ENCODE measurements around the gene INHBB. TPM values are rescaled to one million over a fixed set of nuclear protein-coding genes. Genes with fewer than 3 reads are reported as not detected.

The INHBB gene
- total RNA-seq, 1 experiment from 2014 or later, result 223 TPM

DNA sequence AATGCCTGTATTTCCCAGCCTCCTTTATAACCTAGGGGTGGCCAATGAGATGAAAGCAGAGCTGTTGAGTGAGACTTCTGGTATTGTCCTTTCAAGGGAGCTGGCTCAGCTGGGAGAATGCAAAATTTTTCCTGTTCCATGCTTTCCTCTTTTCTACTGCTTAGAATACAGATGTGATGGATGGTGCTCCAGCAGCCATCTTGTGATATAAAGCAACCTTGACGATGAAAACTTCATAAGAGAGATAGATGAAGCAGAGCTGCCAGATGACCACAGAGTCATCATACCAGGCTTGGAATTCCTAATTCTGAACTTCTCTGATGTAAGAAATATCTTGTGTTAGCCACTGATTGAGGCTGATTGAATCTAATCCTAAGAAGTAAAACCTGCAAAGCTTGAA, 11.9 kb upstream of the INHBB start:
- Histone ChIP-seq H3K79me2 (ENCODE audit: low read length) (no peaks in the 10 kb centered on the region), H3K4me2 (ENCODE audit: low read length) (no peak overlapping the region), H3K27ac (ENCODE audit: low read length) (no peak overlapping the region), H2AFZ (ENCODE audit: low read length) (no peak overlapping the region), H3K27me3 (ENCODE audit: low read length) (no peaks in the 10 kb centered on the region), H3K4me3 (ENCODE audit: low read length) (no peak overlapping the region), H3K9me3 (ENCODE audit: low read length) (no peaks in the 10 kb centered on the region), H3K36me3 (ENCODE audit: low read depth, low read length) (no peaks in the 10 kb centered on the region), H3F3A (ENCODE audit: low read length, unreplicated experiment) (no peaks in the 10 kb centered on the region), H3K9me2 (replicated peaks; ENCODE audit: low read length) (no peaks in the 10 kb centered on the region), H4K20me1 (ENCODE audit: low read length) (no peaks in the 10 kb centered on the region), H3K4me1 (ENCODE audit: insufficient read depth, low read length) (no peaks in the 10 kb centered on the region), H3K9ac (ENCODE audit: low read length) (no peak overlapping the region)
- no peak for ATAC-seq
- ChIA-PET POLR2A (ENCODE audit: unreplicated experiment) (no interaction called here), CTCF (no interaction called here)
- intact Hi-C loops (cut with micrococcal nuclease), result no loop called here
- no peak for DNase-seq
- BruUV-seq (replicated peaks), result no TSS peak
- TF ChIP-seq EZH2 (IDR thresholded peaks at IDR 0.05; ENCODE audit: low read length, unreplicated experiment) (no peak), EZH2phosphoT487 (IDR thresholded peaks at IDR 0.05; ENCODE audit: borderline replicate concordance, low read length) (no peak)
- TF ChIP-seq, protein P1, sequence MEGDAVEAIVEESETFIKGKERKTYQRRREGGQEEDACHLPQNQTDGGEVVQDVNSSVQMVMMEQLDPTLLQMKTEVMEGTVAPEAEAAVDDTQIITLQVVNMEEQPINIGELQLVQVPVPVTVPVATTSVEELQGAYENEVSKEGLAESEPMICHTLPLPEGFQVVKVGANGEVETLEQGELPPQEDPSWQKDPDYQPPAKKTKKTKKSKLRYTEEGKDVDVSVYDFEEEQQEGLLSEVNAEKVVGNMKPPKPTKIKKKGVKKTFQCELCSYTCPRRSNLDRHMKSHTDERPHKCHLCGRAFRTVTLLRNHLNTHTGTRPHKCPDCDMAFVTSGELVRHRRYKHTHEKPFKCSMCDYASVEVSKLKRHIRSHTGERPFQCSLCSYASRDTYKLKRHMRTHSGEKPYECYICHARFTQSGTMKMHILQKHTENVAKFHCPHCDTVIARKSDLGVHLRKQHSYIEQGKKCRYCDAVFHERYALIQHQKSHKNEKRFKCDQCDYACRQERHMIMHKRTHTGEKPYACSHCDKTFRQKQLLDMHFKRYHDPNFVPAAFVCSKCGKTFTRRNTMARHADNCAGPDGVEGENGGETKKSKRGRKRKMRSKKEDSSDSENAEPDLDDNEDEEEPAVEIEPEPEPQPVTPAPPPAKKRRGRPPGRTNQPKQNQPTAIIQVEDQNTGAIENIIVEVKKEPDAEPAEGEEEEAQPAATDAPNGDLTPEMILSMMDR (conservative IDR thresholded peaks at IDR 0.05; ENCODE audit: low read depth, low read length), result no peak

- POLR2A ChIA-PET (ENCODE audit: unreplicated experiment), result no interaction called here
- no peaks in the 10 kb centered on the region for H3K79me2 ChIP-seq (ENCODE audit: low read length)
- no peak overlapping the region for H3K9ac ChIP-seq (ENCODE audit: low read length)
- BruUV-seq (replicated peaks), result no TSS peak
- intact Hi-C loops (cut with micrococcal nuclease), result no loop called here
- no peaks in the 10 kb centered on the region for H3K27me3 ChIP-seq (ENCODE audit: low read length)
- TF ChIP-seq, protein P1 (conservative IDR thresholded peaks at IDR 0.05; ENCODE audit: low read depth, low read length), result no peak
- TF ChIP-seq EZH2 (IDR thresholded peaks at IDR 0.05; ENCODE audit: low read length, unreplicated experiment), result no peak
- TF ChIP-seq EZH2phosphoT487 (IDR thresholded peaks at IDR 0.05; ENCODE audit: borderline replicate concordance, low read length), result no peak
- no peak overlapping the region for H2AFZ ChIP-seq (ENCODE audit: low read length)
- CTCF ChIA-PET, result no interaction called here
- H3K9me2 ChIP-seq (replicated peaks; ENCODE audit: low read length), result no peaks in the 10 kb centered on the region
- no peak overlapping the region for H3K4me3 ChIP-seq (ENCODE audit: low read length)
- H4K20me1 ChIP-seq (ENCODE audit: low read length), result no peaks in the 10 kb centered on the region
- no peak overlapping the region for H3K27ac ChIP-seq (ENCODE audit: low read length)
- DNase-seq (no peak), ATAC-seq (no peak)
- H3K4me1 ChIP-seq (ENCODE audit: insufficient read depth, low read length), result no peaks in the 10 kb centered on the region
- H3K9me3 ChIP-seq (ENCODE audit: low read length), result no peaks in the 10 kb centered on the region
- no peaks in the 10 kb centered on the region for H3F3A ChIP-seq (ENCODE audit: low read length, unreplicated experiment)
- H3K4me2 ChIP-seq (ENCODE audit: low read length), result no peak overlapping the region
- no peaks in the 10 kb centered on the region for H3K36me3 ChIP-seq (ENCODE audit: low read depth, low read length)
Observed at GRCh38 chr2:120336749-120337148, 9.2 kb upstream of the INHBB start.

DNA sequence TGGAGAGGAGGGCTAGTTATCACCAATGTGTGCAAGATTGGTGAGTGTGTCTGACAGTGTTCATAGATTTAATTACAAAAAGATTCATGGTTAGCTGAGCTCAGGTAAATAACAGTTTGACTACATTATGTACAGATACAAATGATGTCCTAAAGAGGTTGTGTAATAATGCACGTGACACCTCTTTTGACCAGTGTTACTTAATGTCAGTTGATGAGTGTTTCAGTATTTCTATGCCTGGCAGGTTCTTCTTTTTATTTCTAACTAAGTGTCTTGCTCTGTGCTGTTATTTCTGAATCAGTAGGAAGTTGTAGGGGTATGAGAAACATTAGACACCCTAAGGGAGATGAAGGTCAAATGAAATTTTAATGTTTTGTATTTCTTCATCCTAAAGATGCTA, 7.9 kb upstream of the INHBB start:
- no peak for DNase-seq
- Histone ChIP-seq H2AFZ (ENCODE audit: low read length) (no peak overlapping the region), H3K4me3 (ENCODE audit: low read length) (no peak overlapping the region), H3K27ac (ENCODE audit: low read length) (no peak overlapping the region), H3K27me3 (ENCODE audit: low read length) (no peaks in the 10 kb centered on the region), H3K36me3 (ENCODE audit: low read depth, low read length) (no peaks in the 10 kb centered on the region), H3K4me2 (ENCODE audit: low read length) (no peak overlapping the region), H3K9me3 (ENCODE audit: low read length) (no peaks in the 10 kb centered on the region), H3K9me2 (replicated peaks; ENCODE audit: low read length) (no peaks in the 10 kb centered on the region), H4K20me1 (ENCODE audit: low read length) (no peaks in the 10 kb centered on the region), H3K79me2 (ENCODE audit: low read length) (no peaks in the 10 kb centered on the region), H3K4me1 (ENCODE audit: insufficient read depth, low read length) (peaks cover 4% of the 10 kb centered on the region), H3K9ac (ENCODE audit: low read length) (no peak overlapping the region), H3F3A (ENCODE audit: low read length, unreplicated experiment) (no peaks in the 10 kb centered on the region)
- CTCF ChIA-PET, result no interaction called here
- no peak for TF ChIP-seq EZH2phosphoT487 (IDR thresholded peaks at IDR 0.05; ENCODE audit: borderline replicate concordance, low read length)
- TF ChIP-seq EZH2 (IDR thresholded peaks at IDR 0.05; ENCODE audit: low read length, unreplicated experiment), result no peak
- intact Hi-C loops (cut with micrococcal nuclease), result no loop called here
- POLR2A ChIA-PET (ENCODE audit: unreplicated experiment), result no interaction called here
- no peak for ATAC-seq
- no TSS peak for BruUV-seq (replicated peaks)
